ENCODE data around the gene CNIH3.
A peak's percentile ranks its signal among the peaks of the same experiment; 100 is the strongest.
"Not testable (repeated sequence)": the region's sequence is repeated elsewhere in the genome, so short reads cannot be mapped to it uniquely, and the experiment has no call there.

Gene CNIH3

DNA sequence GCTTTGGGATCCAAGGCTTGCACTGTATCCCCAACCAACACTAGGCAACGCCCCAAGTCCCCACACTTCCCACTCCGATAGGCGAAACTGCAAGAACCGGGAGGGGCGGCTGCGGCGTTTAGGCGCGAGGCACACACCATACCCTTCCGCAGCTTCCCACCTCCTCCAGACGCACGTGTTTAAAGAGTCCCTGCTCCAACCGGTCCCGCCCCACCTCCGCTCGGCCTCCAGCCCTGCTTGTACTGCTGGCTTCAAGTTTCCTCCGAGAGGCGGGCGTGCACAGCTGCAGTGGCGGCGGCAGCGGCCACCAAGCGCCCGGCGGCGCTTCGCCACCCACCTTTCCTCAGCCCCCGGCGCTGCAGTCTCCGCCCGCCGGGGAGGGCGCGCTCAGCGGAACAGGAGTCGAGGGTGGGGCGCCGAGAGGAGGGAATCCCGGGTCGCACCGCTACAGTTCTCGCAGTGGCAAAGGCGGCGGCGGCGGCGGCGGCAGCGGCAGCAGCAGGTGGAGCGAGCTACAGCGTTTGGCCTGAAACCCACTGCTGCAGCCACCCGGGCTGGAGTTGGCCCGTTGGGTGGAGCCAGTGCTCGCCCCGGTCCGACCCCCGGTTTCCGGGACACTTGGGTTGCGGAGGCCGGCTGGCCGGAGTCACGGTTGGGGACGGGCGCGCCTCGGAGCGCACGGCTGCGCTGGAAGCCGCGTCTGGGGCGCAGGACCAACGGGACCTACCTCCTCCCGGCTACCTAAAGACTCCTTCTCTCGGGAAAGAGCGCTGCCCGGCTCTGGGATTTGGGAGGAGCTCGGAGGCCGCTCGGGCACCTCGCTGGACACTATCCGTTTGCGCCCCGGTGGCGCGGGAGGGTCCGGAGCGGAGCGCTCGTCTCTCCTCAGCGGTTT lies at the start of gene CNIH3:
Gene CNIH3, plus strand, starts transcription at position 457 of the 895 bp plus-strand sequence. CDS start 858 bp downstream, outside the sequence.
- DNase-seq: peak in 8 of 10 donors; percentile 27 to 92 (median 63)
- intact Hi-C loops (cut with DNase I): no loop called here

DNA sequence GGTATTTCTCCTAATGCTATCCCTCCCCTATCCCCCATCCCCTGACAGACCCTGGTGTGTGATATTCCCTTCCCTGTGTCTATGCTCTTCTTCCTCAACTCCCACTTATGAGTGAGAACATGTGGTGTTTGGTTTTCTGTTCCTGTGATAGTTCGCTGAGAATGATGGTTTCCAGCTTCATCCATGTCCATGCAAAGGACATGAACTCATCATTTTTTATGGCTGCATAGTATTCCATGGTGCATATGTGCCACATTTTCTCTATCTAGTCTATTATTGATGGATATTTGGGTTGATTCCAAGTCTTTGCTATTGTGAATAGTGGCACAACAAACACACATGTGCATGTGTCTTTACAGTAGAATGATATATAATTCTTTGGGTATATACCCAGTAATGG lies 49.6 kb upstream of the CNIH3 start:
- intact Hi-C loops (cut with DNase I); DNase-seq: not testable (repeated sequence)

DNA sequence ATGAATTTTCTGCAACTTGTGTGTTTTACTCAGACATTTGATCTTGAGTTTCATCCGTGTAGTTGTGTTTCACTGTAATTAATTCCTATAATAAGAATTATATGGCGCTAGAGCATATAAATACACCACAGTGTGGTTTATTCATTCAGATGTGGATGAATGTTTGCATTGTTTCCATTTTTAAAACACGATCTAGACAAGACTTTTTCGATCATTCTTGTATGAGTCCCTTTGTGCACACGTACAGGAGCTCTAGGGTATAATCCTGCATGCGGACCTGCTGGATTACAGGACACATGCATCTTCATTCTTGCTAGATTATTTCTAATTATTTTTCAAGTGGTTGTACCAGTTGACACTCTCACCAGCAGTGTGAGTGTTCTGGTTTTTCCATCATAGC lies 46.8 kb upstream of the CNIH3 start:
- DNase-seq: no peak
- intact Hi-C loops (cut with DNase I): no loop called here

DNA sequence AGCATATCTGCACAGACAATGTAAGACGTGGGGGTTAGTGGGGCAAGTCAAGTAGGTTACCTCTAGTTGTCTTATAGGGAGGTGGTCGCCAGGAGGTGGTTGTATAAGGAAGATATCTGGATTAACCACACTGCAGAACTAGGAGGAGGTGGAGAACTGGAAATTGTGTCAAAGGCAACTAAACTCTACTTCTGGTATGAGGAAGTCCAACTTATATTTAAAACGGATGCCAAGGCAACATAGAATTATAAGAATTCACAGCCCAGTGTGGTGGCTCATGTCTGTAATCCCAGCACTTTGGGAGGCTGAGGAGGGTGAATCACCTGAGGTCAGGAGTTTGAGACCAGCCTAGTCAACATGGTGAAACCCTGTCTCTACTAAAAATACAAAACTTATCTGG lies 44.1 kb upstream of the CNIH3 start:
- intact Hi-C loops (cut with DNase I): not testable (repeated sequence)

DNA sequence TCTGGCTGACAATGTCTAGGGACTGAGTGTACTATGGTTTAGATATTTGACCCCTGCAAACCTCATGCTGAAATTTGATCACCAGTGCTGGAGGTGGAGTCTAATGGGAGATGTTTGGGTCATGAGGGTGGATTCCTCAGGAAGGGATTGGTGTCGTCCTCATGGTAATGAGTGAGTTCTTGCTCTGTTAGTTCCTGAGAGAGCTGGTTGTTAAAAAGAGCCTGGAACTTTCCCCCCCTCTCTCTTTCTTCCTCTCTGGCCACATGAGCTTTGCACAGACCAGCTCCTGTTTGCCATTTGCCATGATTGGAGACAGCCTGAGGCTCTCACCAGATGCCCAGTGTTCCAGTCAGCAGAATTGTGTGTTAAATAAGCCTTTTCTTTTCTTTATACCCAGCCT lies 36.6 kb upstream of the CNIH3 start:
- intact Hi-C loops (cut with DNase I): no loop called here
- DNase-seq: no peak

More for the DNA sequence above, 44.1 kb upstream of the CNIH3 start:
- DNase-seq: not testable (repeated sequence)

DNA sequence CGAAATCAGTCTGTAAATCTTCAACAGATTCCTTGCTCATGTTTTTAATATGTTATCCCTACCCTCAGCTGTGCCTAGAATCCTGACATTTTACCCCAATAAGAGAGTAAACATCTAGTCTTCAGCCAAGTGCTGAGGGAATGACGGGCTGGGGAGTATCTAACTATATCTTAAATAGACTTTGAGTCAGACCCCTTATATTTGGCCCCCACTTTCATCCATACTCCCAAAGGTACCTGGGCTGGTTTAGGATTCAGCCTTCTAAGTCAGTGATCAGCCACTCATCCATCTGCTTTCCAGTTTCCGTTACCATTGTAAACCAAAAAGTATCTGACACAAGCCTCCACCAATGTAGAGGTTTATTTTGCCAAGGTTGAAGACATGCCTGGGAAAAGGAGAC lies 36.1 kb upstream of the CNIH3 start:
- DNase-seq: no peak
- intact Hi-C loops (cut with DNase I): no loop called here

DNA sequence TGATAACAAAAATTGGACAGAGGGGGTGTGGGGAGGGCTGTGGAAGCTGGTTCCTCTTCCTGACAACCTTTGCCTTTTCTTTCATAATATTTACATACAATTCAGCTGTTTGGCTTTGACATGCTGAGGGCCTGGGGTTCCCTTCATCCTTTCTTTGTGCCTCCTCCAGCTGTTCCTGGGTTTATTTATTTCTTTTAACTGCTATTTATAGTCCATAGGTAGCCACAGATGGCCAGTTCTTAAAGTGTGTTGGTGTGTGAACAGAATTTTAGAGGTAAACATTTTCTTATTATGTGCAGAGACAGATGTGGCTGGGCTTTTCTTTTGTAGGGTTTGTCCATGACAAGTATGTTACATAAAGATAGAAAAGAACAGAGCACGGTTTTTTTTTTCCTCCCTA lies 34.1 kb upstream of the CNIH3 start:
- DNase-seq: no peak
- intact Hi-C loops (cut with DNase I): no loop called here

DNA sequence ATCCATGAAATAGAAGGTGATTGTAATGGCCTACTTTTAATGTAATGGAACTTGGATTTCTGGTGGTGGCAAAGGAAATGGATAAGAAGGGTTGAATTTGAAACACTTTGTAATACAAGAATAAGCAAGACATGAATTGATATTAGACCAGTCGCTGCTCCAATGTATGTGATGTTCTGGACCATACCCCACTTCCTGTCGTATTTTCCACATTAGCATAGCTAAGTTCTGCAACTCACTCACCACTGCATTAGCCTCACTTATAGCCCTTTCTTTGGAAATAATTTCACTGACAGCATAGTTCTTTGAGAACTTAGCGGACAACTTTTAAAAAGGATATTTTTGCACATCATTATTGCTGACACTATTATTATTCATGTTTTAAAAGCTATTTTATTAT lies 32.3 kb upstream of the CNIH3 start:
- no peak for DNase-seq
- intact Hi-C loops (cut with DNase I): no loop called here

DNA sequence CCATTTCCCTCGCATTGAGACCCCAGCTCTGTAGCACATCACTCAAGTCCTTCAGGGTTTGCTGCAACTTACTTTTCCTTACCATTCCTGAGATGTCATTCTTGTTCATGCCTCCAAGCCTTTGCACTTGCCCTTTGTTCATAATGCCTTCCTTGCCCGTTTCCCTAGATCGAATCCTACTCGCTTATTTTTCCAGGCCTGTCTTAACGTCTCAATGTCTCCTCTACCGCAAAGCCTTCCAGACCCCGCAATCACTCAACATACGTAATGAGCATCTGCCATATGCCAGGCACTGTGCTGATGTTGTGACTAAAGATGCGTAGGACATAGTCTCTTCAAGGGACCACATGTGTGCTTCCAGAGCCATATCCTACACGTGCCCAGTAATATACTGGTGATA lies 31.1 kb upstream of the CNIH3 start:
- intact Hi-C loops (cut with DNase I): no loop called here

DNA sequence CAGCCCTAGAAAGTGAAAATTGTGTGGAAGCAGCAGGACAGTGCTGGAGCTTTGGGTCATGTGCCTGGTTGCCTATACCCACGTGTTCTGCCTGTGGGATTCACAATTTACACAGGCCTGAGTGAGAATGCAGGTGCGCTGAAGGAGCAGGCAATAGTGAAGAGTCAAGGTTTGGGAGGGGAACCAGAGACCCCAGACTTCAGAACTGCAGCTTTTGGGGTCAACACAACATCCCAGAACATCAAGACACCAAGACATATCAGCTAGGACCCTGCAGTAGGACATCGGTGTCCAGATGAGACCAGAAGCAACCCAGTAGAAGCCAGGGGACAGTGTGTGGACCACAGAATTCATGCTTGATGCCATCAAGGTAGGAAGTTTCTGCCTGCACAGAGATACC lies 29.1 kb upstream of the CNIH3 start:
- intact Hi-C loops (cut with DNase I): no loop called here
- no peak for DNase-seq

More for the DNA sequence above, 31.1 kb upstream of the CNIH3 start:
- DNase-seq: no peak

DNA sequence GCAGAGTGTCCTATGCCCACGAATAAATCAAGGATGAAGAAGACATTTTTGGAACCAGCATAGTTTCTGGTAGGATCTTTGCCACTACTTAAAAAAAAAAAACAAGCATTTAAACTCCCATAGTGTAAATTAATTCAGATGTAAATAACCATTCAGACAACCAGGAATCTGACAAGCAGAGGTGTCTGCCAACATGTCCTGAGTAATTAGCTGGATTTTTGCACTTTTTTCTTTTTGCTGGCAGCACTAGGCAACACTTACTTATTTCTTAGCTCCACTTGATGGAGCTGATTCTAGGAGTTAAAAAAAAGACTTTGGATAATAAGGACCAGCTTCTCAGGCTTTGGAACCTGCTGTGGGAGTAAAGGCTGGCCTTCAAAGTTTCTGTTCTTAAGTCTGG lies 27.6 kb upstream of the CNIH3 start:
- no peak for DNase-seq
- intact Hi-C loops (cut with DNase I): no loop called here

DNA sequence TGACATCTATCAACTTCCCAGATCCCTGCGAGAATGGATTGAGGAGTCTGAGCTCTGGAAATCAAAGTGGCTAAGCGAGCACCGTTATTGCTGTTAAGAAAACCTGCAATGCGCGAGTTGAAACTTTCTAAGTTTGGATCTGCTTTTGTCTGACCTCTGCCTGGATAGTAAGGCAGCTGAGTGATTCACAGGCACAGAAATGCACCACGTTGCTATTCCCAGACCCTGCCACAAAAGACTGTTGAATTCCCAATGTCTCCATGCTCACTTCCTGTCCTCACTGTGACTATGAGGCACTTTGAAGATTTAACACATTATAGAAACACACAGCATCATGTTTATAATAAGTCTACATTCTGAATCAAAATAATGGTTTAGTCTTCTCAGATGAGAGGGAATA lies 27.1 kb upstream of the CNIH3 start:
- DNase-seq: no peak
- intact Hi-C loops (cut with DNase I): no loop called here

DNA sequence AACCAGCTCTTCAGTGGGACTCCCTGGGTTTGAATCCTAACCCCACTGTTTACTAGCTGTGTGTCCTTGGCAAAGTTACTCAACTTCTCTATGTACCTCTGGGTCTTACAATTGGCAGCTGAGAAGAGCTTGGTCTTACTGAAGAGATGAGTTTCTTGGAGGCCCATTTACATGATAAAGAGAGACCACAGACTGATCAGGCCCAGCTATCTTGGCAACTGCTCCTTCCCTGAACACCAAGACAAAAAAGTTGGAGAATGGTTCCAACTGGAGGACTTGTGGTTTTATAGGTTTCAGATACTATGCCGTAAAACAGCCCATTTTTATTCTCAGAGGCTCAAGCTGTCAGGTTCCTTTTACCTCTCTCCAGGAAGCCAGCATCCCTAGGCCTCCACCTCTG lies 24.8 kb upstream of the CNIH3 start:
- DNase-seq: no peak
- intact Hi-C loops (cut with DNase I): no loop called here

DNA sequence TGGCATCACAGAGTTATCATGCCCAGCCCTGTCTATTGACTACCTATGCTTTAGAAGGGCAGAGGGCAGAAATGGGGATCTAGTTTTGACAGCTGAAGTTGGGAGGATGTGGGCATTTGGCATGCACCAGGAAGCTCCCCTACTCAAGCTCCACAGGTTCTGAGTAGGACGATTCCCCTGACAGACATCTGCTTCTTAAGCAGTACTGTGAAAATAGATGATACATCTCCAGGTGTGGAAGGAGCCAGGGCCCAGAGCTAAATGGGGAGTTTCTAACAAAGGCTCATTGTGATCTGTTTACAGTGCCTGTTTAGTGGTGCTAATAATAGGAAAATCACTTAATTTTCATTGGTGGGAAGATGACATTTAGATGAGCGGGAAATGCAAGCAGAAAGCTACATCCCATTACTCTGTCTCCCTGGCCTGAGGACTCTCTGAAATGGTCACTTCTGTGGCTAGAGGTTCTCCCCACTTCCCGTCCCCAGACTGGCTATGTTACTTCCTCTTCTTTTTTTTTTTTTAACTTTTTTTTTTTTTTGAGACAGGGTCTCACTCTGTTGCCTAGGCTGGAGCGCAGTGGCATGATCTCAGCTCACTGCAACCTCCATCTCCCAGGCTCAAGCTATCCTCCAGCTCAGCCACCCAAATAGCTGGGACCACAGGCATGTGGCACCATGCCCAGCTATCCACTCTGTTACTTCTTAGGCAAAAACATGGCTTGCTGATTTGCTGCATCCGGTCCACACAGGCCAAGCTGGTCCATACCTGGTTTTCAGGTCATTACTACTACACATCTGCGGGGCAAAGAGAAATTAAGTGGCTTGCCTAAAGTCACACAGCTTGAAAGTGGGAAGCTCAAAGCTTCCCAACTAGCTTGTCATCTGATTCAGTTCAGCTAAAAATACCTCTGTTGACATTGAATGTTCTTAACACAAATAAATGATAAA lies 23.2 kb upstream of the CNIH3 start:
- no peak for DNase-seq
- intact Hi-C loops (cut with DNase I): no loop called here

DNA sequence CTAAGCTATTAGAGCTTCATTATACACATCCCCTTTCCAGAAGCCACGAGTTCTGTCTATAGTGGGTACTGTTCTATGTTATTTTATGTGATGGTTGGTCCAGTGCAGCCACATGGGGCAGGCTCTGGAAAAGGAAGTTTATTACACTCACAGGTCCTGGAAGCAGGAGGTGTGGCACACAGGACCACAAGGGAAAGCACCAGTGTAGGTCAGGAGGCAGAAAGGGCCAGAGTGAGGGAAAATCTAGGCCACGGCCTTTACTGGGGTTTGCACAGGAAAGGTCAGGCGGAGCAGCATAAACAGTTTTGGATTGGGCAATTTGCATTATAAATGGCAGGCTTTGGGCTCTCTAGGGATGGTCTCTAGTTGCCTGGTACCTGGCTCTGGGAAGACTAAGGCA lies 21.8 kb upstream of the CNIH3 start:
- DNase-seq: no peak
- intact Hi-C loops (cut with DNase I): no loop called here

DNA sequence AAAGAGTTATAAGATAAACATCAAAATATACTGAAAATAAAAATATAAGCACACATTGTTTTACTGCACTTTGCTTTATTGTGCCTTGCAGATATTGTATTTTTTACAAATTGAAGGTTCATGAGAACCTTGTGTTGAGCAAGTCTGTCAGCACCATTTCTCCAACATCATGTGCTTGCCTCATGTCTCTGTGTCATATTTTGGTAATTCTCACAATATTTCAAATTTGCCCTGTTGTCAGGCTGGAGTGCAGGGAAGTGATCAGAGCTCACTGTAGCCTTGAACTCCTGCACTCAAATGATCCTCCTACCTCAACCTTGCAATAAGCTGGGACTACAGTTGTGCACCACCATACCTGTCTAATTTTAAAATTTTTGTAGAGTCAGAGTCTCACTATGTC lies 21.3 kb upstream of the CNIH3 start:
- no peak for DNase-seq
- intact Hi-C loops (cut with DNase I): no loop called here

DNA sequence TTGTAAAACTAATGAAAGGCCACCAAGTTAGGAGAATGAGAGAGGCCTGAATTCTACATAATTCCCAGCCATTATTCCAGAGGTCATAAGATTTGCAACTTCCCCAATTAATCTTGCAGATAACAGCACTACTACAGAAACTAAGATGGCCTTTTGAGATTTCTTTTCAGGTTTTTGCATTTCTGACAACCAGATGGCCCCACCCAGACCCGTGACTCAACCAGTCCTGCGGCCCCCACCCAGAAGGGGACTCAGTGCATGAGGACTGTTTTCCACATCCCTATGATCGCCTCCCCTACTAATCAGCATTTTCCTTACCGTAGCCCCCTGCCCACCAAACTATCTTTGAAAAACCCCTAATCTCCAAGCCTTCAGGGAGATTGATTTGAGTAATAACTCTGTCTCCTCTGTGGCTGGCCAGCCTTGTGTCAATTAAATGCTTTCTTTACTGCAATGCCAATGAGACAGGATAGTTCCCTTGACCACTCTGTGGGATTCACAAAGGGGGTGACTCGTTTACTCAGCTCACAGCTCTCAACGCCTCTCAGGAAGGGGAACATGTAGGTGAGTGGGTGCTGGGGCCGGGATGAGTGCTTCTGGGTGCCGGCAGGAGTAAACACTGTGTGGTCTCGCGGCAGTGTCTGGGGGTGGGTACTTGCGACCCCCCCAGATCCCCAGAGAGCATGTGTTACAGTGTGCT lies 10.5 kb upstream of the CNIH3 start:
- intact Hi-C loops (cut with DNase I): no loop called here

DNA sequence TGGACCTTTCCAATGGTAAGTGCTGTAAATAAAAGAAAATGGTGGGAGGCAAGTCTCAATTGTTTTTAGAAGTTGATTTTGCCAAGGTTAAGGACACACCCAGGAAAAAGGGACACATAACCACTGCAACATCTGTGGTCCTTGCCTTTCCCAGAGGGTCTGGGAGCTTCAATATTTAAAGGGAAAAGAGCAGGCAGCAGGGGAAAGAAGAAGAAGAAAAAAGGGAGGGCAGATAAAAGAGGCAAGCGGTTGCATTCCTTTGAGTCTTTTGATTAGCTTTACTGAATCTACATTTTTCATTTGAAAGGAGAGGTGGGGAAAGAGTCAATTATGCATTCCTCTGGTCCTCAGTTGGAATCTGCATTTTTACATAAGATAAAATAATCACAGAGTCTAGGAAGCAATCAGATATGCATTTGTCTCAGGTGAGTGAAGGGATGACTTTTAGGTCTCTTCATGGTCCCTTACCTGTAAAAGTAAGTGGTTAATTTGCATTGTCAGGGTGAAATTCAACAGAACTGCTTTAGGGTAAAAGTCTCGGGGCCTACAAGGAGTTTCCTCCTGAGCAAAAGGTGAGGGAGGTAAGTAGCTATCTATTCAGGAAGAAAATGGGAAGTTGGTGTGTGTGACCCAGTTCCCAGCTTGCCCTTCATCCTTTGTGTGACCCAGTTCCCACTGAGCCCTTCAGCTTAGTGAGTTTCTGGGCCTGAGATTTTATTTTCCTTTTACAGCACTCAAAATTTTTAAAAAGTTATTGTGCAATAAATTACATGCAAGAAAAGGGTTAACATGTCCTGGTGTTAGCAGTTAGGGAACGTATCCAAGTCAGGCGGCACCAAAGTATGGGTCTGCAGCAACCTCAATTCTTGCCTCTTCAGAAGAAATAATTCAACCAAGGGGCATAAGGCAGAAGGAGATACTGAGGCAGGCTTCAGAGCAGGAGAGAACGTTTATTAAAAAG lies 8.6 kb upstream of the CNIH3 start:
- intact Hi-C loops (cut with DNase I): no loop called here
- DNase-seq: no peak

More for the DNA sequence above, 10.5 kb upstream of the CNIH3 start:
- DNase-seq: no peak

DNA sequence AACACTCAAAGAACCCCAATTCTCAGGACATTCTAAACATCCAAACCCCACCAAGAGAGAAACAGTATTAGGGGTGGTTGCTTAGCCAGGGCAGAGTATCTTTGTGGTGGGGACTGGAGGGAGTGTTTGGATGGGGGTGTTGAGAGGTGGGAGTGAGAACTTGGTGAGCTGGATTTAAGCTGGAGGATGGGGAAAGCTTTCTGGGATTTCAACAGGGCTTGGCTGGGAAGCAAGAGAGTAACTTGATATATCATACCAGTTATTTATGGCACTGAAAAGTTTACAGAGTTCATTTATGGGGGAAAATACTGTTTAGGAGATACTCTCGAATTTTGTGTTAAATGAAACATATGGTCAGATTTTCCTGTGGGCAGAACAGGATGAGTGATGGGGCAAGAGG lies 6.8 kb upstream of the CNIH3 start:
- DNase-seq: no peak
- intact Hi-C loops (cut with DNase I): no loop called here

DNA sequence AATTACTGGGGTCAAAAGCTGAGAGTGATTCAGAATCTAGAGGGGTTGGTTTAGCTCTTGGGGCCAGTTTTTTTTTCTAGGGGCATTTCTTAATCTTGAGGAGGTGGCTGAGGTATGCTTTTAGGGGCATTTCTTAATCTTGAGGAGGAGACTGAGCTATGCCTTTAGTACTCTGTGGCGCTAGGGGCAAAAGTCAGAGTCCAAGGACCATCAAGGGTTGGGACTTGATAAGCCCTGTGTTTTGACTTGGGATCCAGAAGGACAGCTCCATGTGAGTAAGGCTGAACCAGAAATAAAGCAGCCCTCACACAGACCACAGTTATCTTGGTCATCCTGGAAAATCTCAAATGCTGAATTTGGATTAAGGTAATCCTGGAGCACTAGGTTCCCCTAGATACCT lies 3.9 kb upstream of the CNIH3 start:
- intact Hi-C loops (cut with DNase I): no loop called here
- no peak for DNase-seq

All from posterior cingulate gyrus (tissue), 11 donors.